ENCODE results near the gene ALDH8A1. TPM values are rescaled to one million over a fixed set of nuclear protein-coding genes. Genes with fewer than 3 reads are reported as not detected.

The ALDH8A1 gene
- total and polyA plus RNA-seq, 2 of the 8 experiments (the other 6 are each of a cell fraction or from before 2014, with no cell fraction given), result 0.08 to 0.28 TPM

DNA sequence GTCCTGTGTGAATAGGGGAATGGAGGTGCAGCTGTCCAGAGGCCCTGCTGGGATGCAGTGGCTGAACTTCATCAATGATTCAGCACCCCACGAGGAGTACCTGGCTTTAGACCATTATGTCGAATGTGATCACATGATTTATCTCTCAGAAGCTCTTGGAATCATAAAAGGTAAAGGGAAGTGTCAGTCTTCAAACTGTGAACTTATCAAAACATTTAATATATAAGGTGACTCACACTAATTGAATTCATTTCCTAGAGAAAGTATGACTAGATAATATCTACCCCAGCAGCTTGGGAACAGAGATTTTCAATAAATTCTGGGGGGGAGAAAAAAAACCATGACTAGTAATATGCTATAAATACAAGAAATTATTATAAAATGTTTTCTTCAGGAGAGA is 29.5 kb downstream of the ALDH8A1 start (continued):
- TF ChIP-seq, protein P1, sequence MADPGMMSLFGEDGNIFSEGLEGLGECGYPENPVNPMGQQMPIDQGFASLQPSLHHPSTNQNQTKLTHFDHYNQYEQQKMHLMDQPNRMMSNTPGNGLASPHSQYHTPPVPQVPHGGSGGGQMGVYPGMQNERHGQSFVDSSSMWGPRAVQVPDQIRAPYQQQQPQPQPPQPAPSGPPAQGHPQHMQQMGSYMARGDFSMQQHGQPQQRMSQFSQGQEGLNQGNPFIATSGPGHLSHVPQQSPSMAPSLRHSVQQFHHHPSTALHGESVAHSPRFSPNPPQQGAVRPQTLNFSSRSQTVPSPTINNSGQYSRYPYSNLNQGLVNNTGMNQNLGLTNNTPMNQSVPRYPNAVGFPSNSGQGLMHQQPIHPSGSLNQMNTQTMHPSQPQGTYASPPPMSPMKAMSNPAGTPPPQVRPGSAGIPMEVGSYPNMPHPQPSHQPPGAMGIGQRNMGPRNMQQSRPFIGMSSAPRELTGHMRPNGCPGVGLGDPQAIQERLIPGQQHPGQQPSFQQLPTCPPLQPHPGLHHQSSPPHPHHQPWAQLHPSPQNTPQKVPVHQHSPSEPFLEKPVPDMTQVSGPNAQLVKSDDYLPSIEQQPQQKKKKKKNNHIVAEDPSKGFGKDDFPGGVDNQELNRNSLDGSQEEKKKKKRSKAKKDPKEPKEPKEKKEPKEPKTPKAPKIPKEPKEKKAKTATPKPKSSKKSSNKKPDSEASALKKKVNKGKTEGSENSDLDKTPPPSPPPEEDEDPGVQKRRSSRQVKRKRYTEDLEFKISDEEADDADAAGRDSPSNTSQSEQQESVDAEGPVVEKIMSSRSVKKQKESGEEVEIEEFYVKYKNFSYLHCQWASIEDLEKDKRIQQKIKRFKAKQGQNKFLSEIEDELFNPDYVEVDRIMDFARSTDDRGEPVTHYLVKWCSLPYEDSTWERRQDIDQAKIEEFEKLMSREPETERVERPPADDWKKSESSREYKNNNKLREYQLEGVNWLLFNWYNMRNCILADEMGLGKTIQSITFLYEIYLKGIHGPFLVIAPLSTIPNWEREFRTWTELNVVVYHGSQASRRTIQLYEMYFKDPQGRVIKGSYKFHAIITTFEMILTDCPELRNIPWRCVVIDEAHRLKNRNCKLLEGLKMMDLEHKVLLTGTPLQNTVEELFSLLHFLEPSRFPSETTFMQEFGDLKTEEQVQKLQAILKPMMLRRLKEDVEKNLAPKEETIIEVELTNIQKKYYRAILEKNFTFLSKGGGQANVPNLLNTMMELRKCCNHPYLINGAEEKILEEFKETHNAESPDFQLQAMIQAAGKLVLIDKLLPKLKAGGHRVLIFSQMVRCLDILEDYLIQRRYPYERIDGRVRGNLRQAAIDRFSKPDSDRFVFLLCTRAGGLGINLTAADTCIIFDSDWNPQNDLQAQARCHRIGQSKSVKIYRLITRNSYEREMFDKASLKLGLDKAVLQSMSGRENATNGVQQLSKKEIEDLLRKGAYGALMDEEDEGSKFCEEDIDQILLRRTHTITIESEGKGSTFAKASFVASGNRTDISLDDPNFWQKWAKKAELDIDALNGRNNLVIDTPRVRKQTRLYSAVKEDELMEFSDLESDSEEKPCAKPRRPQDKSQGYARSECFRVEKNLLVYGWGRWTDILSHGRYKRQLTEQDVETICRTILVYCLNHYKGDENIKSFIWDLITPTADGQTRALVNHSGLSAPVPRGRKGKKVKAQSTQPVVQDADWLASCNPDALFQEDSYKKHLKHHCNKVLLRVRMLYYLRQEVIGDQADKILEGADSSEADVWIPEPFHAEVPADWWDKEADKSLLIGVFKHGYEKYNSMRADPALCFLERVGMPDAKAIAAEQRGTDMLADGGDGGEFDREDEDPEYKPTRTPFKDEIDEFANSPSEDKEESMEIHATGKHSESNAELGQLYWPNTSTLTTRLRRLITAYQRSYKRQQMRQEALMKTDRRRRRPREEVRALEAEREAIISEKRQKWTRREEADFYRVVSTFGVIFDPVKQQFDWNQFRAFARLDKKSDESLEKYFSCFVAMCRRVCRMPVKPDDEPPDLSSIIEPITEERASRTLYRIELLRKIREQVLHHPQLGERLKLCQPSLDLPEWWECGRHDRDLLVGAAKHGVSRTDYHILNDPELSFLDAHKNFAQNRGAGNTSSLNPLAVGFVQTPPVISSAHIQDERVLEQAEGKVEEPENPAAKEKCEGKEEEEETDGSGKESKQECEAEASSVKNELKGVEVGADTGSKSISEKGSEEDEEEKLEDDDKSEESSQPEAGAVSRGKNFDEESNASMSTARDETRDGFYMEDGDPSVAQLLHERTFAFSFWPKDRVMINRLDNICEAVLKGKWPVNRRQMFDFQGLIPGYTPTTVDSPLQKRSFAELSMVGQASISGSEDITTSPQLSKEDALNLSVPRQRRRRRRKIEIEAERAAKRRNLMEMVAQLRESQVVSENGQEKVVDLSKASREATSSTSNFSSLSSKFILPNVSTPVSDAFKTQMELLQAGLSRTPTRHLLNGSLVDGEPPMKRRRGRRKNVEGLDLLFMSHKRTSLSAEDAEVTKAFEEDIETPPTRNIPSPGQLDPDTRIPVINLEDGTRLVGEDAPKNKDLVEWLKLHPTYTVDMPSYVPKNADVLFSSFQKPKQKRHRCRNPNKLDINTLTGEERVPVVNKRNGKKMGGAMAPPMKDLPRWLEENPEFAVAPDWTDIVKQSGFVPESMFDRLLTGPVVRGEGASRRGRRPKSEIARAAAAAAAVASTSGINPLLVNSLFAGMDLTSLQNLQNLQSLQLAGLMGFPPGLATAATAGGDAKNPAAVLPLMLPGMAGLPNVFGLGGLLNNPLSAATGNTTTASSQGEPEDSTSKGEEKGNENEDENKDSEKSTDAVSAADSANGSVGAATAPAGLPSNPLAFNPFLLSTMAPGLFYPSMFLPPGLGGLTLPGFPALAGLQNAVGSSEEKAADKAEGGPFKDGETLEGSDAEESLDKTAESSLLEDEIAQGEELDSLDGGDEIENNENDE (IDR thresholded peaks at IDR 0.05; ENCODE audit: insufficient replicate concordance, low read length), result no peak
- TF ChIP-seq, protein P2, sequence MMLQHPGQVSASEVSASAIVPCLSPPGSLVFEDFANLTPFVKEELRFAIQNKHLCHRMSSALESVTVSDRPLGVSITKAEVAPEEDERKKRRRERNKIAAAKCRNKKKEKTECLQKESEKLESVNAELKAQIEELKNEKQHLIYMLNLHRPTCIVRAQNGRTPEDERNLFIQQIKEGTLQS (IDR thresholded peaks at IDR 0.05; ENCODE audit: insufficient read depth, low read depth, low read length), result no peak
- TF ChIP-seq CBX5 (IDR thresholded peaks at IDR 0.05; ENCODE audit: low read depth, low read length) (no peak), SAP30 (IDR thresholded peaks at IDR 0.05; ENCODE audit: insufficient read depth, insufficient replicate concordance, low read length) (no peak)
